CD14-positive monocyte (primary cell): ENCODE results near the gene RBM43. TPM values are rescaled to one million over a fixed set of nuclear protein-coding genes. Genes with fewer than 3 reads are reported as not detected.
A peak's percentile ranks its signal among the peaks of the same experiment; 100 is the strongest.

Experiments
- DNase-seq, 3 donors: peaks; one replicate each; pipeline ENCODE4 v3.0.0-alpha.2; 2011 to 2022
- H2AFZ ChIP-seq: 2 replicates; pipeline ENCODE4 v1.6.0; 2012; ENCODE audit warnings: mild to moderate bottlenecking, low read depth, low read length, inconsistent platforms; ENCODE audit not compliant: insufficient read depth, poor library complexity, severe bottlenecking
- H3K27ac ChIP-seq, 2 donors: 1 replicate in 1 of 2; 2 replicates in 1 of 2; pipeline ENCODE4 v1.5.1; 2012 to 2013; ENCODE audit warnings: low read length in 2 of 2, control low read depth in 1 of 2, inconsistent platforms in 1 of 2, low read depth in 1 of 2, mild to moderate bottlenecking in 1 of 2
- H3K27me3 ChIP-seq, 2 donors: one replicate each; pipeline versions ENCODE4 v1.6.0 to v1.6.1; 2011 to 2013; ENCODE audit warnings: low read length in 2 of 2; ENCODE audit not compliant: control insufficient read depth in 2 of 2, insufficient read depth in 2 of 2
- H3K36me3 ChIP-seq, 2 donors: replicated peaks in 1 of 2; 1 replicate in 1 of 2; 2 replicates in 1 of 2; pipeline versions ENCODE4 v1.5.1 to v1.6.1; 2012 to 2013; ENCODE audit warnings: low read length in 2 of 2, control low read depth in 1 of 2, inconsistent platforms in 1 of 2, mild to moderate bottlenecking in 1 of 2; ENCODE audit not compliant: insufficient read depth in 2 of 2, control insufficient read depth in 1 of 2
- H3K4me1 ChIP-seq, 2 donors: 1 replicate in 1 of 2; 2 replicates in 1 of 2; pipeline versions ENCODE4 v1.5.1 to v1.6.1; 2012 to 2013; ENCODE audit warnings: low read length in 2 of 2, control low read depth in 1 of 2, inconsistent platforms in 1 of 2, mild to moderate bottlenecking in 1 of 2, moderate library complexity in 1 of 2; ENCODE audit not compliant: insufficient read depth in 2 of 2, control insufficient read depth in 1 of 2
- H3K4me2 ChIP-seq: replicated peaks from 2 replicates; pipeline ENCODE3; 2012; ENCODE audit warnings: low read length, moderate library complexity, mild to moderate bottlenecking; ENCODE audit not compliant: poor library complexity, severe bottlenecking; ENCODE audit errors: extremely low read depth
- H3K4me3 ChIP-seq, 3 experiments: fragments of 200-600 bp in 1 of 3; sonication (generic) in 1 of 3; replicated peaks in 1 of 3; 1 replicate in 2 of 3; 2 replicates in 1 of 3; pipeline ENCODE4 v1.5.1; 2011 to 2013; ENCODE audit warnings: low read length in 3 of 3, mild to moderate bottlenecking in 3 of 3, control low read depth in 2 of 3, low read depth in 2 of 3, inconsistent platforms in 1 of 3, moderate library complexity in 1 of 3
- H3K79me2 ChIP-seq: 2 replicates; pipeline ENCODE4 v1.6.0; 2012; ENCODE audit warnings: mild to moderate bottlenecking, control low read depth, inconsistent platforms, low read length, moderate library complexity; ENCODE audit not compliant: insufficient read depth
- H3K9ac ChIP-seq: 2 replicates; pipeline ENCODE4 v1.6.0; 2017; ENCODE audit warnings: low read length, mild to moderate bottlenecking; ENCODE audit not compliant: insufficient read depth, poor library complexity, severe bottlenecking
- H3K9me3 ChIP-seq, 2 donors: replicated peaks in 1 of 2; 1 replicate in 1 of 2; 2 replicates in 1 of 2; pipeline versions ENCODE4 v1.5.1 to v1.6.1; 2012 to 2013; ENCODE audit warnings: low read length in 2 of 2, control low read depth in 1 of 2; ENCODE audit not compliant: control insufficient read depth in 1 of 2, insufficient read depth in 1 of 2
- H4K20me1 ChIP-seq: 2 replicates; pipeline ENCODE4 v1.6.0; 2012; ENCODE audit warnings: mild to moderate bottlenecking, low read length, control low read depth, moderate library complexity; ENCODE audit not compliant: insufficient read depth
- H3K27ac Mint-ChIP-seq, 7 donors: one replicate each; pipeline ENCODE4 v1.8.0; 2020; ENCODE audit warnings: mild to moderate bottlenecking in 7 of 7, mixed read lengths in 7 of 7, moderate library complexity in 6 of 7, inconsistent platforms in 2 of 7
- H3K27me3 Mint-ChIP-seq, 3 donors: one replicate each; pipeline ENCODE4 v1.8.0; 2021 to 2022; ENCODE audit warnings: low read depth in 3 of 3, mild to moderate bottlenecking in 3 of 3, mixed read lengths in 3 of 3, moderate library complexity in 3 of 3, inconsistent platforms in 1 of 3
- H3K36me3 Mint-ChIP-seq, 2 donors: one replicate each; pipeline ENCODE4 v1.8.0; 2020; ENCODE audit warnings: mixed read lengths in 2 of 2, inconsistent platforms in 1 of 2, mild to moderate bottlenecking in 1 of 2
- H3K4me1 Mint-ChIP-seq: one replicate; pipeline ENCODE4 v1.8.0; 2020; ENCODE audit warnings: mild to moderate bottlenecking, mixed read lengths
- H3K4me3 Mint-ChIP-seq, 2 donors: one replicate each; pipeline ENCODE4 v1.8.0; 2020; ENCODE audit warnings: mild to moderate bottlenecking in 2 of 2, mixed read lengths in 2 of 2, moderate library complexity in 1 of 2
- H3K9me3 Mint-ChIP-seq, 7 donors: one replicate each; pipeline ENCODE4 v1.8.0; 2020 to 2022; ENCODE audit warnings: mixed read lengths in 7 of 7, mild to moderate bottlenecking in 6 of 7, moderate library complexity in 6 of 7, inconsistent platforms in 2 of 7
- CTCF ChIP-seq: fragments of 200-600 bp; IDR thresholded peaks from one replicate; pipeline ENCODE4 v1.8.0; 2022; ENCODE audit warnings: antibody characterized with exemption, mild to moderate bottlenecking
- WGBS: methylation state at CpG from one replicate; pipeline ENCODE4 v1.1.5; 2013; ENCODE audit warnings: missing lambda C conversion rate; ENCODE audit not compliant: insufficient coverage; 5-methylcytosine and 5-hydroxymethylcytosine counted together
- intact Hi-C, 2 donors: fragments of 100-400 bp; cut with micrococcal nuclease; formaldehyde crosslinking; loops; one replicate each; pipeline versions ENCODE4 v1.15.0 to v1.15.1; 2023
- polyA plus RNA-seq, 3 donors: library from polyadenylated mRNA; depleted of rRNA in 1 of 3; unstranded in 2 of 3; stranded (reverse) in 1 of 3; fragments of 300-500 nt in 2 of 3; fragments of >200 nt in 1 of 3; fragmentation: Illumina TruSeq in 2 of 3; gene quantifications; 1 replicate in 2 of 3; 2 replicates in 1 of 3; pipeline ENCODE4 v1.2.3, GENCODE V29; 2012 to 2021

Gene RBM43
- polyA plus RNA-seq, 3 donors: 0.24 to 2.6 (median 0.38) TPM

- Histone ChIP-seq H3K27me3 (no peaks in the 10 kb centered on the region), H3K4me3 (peak overlapping the region; percentile 79 to 91 (median 84)), H2AFZ (peak overlapping the region; percentile 98), H3K79me2 (no peaks in the 10 kb centered on the region), H3K9ac (peak overlapping the region; percentile 87), H4K20me1 (no peaks in the 10 kb centered on the region), H3K4me2 (peak overlapping the region; percentile 75), H3K36me3 (no peaks in the 10 kb centered on the region), H3K4me1 (peaks cover 9 to 10% of the 10 kb centered on the region in 2 donors), H3K9me3 (no peaks in the 10 kb centered on the region), H3K27ac (peak overlapping the region; percentile 87 to 89)
- WGBS: 0% methylated on average over 2 of the region's 11 CpGs
- Mint-ChIP-seq H3K4me1 (peaks cover 21% of the 10 kb centered on the region), H3K9me3 (no peaks in the 10 kb centered on the region), H3K27ac (peak overlapping the region; percentile 71 to 95 (median 92)), H3K36me3 (peaks cover 0 to 3% of the 10 kb centered on the region in 2 donors), H3K4me3 (peak overlapping the region; percentile 89 to 98), H3K27me3 (peaks cover 0 to 6% (median 0%) of the 10 kb centered on the region in 3 donors)
- no peak for TF ChIP-seq CTCF
- intact Hi-C loops: no loop called here
- peak in 1 of 3 donors; percentile 5 for DNase-seq
Measured at GRCh38 chr2:151260573-151261230, 961 bp downstream of the RBM43 start.

- Mint-ChIP-seq H3K27ac (no peak overlapping the region), H3K36me3 (peaks cover 18 to 19% of the 10 kb centered on the region in 2 donors), H3K27me3 (peaks cover 0 to 3% (median under 1%) of the 10 kb centered on the region in 3 donors), H3K4me3 (no peak overlapping the region), H3K9me3 (no peaks in the 10 kb centered on the region), H3K4me1 (peaks cover 21% of the 10 kb centered on the region)
- intact Hi-C loops: no loop called here
- no peak overlapping the region for H3K4me3 ChIP-seq
- no peak overlapping the region for H3K9ac ChIP-seq
- no peaks in the 10 kb centered on the region for H4K20me1 ChIP-seq
- no peaks in the 10 kb centered on the region for H3K79me2 ChIP-seq
- peaks cover 5 to 12% of the 10 kb centered on the region in 2 donors for H3K36me3 ChIP-seq
- H3K4me2 ChIP-seq: no peak overlapping the region
- no peaks in the 10 kb centered on the region for H3K9me3 ChIP-seq
- H3K27ac ChIP-seq: no peak overlapping the region
- no peak overlapping the region for H2AFZ ChIP-seq
- no peaks in the 10 kb centered on the region for H3K27me3 ChIP-seq
- TF ChIP-seq CTCF: no peak
- H3K4me1 ChIP-seq: peaks cover 9 to 10% of the 10 kb centered on the region in 2 donors
- 100% methylated on average over 1 of the region's 3 CpGs for WGBS
- no peak for DNase-seq
Measured at GRCh38 chr2:151258121-151258520, 3.5 kb downstream of the RBM43 start.
